ENCODE data around the gene CDK9.

Gene CDK9

DNA sequence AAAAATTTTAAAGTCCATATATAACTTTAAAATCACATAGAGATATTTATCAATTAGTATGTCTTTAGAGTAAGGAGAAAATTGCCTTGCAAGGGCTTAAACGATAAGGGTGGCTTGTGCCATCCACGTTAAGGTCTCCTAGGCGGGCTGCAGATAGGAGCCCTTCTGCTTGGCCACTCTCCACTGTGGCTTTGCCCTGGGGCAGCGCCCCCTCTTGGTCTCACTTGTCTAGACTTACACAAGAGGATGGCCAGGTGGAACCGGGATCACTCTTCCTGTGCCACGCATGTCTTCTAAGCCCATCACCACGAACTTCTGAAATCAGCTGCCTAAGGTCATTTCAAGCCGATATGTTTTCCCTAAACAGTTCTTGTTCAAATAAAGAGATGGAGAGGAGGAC lies 19.8 kb downstream of the CDK9 start:
- peak; percentile 37 for DNase-seq

- no peak for DNase-seq
These were observed 21.0 kb downstream of the CDK9 start for GRCh38 chr9:127806871-127807270.

DNA sequence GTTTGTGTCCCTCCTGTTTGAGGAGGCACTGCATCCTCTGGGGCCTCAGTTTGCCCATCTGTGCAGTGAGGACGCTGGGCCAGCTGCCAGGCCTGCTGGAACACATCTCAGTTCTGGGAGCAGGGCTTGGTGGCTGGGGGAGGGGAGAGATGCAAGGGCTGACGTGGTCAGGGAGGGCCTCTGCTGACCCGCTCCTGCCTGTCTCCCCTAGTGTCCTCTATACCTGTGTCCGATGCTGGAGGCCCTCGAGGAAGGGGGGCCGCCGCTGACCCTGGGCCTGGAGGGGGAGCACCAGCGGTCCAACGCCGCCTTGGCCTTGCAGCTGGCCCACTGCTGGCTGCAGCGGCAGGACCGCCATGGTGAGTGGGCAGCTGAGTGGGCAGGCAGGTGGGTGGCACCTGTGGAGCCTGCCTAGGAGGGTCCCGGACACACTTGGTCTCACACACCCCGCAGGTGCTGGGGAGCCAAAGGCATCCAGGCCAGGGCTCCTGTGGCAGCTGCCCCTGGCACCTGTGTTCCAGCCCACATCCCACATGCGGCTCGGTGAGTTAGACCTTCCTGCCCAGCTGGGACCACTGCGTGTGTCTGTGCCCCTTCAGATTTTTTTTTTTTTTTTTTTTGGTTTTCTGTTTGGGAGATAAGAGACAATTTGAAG lies 22.6 kb downstream of the CDK9 start:
- no peak for DNase-seq

GRCh38 chr9:127809002-127809539 lies 23.2 kb downstream of the CDK9 start:
- no peak for DNase-seq

DNA sequence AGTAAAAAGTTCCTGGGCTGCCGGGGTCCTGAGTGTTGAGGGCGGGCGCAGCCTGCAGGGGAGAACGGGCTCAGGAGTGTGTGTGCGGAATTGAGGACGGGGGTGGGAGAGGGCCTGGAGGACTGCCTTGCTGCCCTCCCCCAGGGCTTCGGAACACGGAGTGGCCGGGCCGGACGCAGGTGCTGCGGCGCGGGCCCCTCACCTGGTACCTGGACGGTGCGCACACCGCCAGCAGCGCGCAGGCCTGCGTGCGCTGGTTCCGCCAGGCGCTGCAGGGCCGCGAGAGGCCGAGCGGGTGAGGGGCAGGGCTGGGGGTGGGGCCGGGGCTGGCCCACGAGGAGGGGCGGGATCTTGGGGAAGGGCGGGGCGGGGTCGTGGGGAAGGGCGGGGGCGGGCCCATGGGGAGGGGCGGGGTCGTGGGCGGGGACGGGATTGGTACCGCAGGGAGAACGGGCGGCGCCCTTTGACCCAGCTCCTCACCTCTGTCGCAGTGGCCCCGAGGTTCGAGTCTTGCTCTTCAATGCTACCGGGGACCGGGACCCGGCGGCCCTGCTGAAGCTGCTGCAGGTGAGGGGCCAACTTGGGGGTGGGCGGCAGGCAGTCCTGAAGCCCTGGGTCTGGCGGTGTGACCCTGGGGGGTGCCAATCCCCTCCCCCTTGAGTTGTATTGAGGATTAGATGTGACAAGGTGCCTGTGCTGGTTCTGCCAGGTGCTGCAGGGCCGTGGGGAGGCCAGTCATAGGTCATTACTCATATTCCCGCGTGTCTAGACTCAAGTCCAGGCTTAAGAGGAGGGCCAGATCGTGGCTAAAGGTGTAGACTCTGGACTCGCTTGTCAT lies 23.9 kb downstream of the CDK9 start:
- DNase-seq: no peak

- DNase-seq: no peak
These were observed 24.7 kb downstream of the CDK9 start for GRCh38 chr9:127810378-127811187.

DNA sequence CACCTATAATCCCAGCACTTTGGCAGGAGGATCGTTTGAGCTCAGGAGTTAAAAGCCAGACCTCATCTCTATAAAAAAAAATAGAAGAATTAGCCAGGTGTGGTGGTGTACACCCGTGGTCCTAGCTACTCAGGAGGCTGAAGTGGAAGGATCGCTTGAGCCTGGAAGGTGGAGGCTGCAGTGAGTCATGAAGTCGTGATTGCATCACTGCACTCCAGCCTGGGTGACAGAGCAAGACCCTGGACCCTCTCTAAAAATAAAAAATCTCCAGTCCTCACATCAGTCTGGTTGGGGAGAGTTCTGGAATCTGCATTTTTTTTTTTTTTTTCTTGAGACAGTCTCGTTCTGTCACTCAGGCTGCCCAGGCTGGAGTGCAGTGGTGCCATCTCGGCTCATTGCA lies 26.2 kb downstream of the CDK9 start:
- no peak for DNase-seq

- no peak for DNase-seq
These were observed 27.3 kb downstream of the CDK9 start for GRCh38 chr9:127812936-127813675.

GRCh38 chr9:127813686-127814226 lies 27.9 kb downstream of the CDK9 start:
- no peak for DNase-seq

GRCh38 chr9:127814619-127815511 lies 29.0 kb downstream of the CDK9 start:
- DNase-seq: no peak

- no peak for DNase-seq
These were observed 29.9 kb downstream of the CDK9 start for GRCh38 chr9:127815512-127816361.

DNA sequence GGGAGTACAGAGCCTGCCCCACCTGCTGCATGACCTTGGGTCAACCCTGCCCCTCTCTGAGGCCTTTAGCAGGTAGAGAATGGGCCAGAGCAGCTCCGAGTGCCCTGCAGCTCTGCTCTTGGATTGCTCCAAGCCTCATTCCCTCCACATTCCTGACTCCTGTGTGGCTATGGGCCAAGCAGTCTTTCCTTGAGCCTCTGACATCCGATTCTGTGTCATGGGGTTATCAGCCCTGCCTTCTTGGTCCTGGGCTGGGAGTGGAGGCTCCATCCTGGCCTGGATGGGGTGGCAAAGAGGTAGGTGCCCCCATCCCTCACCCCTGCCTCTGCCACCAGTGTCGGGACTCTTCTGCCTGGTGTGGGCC lies 30.5 kb downstream of the CDK9 start:
- no peak for DNase-seq

- no peak for DNase-seq
These were observed 30.9 kb downstream of the CDK9 start for GRCh38 chr9:127816728-127817127.

DNA sequence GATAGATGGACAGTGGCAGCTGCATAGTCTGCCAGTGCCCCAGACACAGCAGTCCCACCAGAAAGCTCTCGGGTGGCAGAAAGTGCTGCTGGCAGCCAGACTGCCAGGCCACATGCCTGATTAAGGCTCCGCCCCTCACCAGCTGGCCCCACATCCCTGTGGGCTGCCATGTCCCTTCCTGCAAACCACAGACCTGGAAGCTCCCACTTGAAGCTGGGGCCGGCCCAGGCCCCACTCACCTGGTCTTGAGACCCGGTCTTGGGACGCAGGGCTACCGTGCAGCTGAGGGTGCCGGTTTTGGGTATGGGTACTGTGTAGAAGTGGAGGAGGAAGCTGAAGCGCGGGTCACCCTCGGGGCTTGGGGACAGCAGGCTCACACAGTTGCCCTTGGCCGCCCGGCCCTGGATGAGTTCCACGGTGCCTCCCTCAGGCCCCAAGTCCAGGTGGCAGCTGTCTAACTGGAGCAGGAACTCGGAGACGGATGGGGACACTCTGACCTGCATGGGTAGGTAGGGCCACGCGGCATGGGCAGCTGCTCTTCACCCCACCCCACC lies 32.1 kb downstream of the CDK9 start:
- DNase-seq: no peak

- no peak for DNase-seq
These were observed 32.7 kb downstream of the CDK9 start for GRCh38 chr9:127818574-127818973.

- no peak for DNase-seq
These were observed 36.3 kb downstream of the CDK9 start for GRCh38 chr9:127822108-127822507.

DNA sequence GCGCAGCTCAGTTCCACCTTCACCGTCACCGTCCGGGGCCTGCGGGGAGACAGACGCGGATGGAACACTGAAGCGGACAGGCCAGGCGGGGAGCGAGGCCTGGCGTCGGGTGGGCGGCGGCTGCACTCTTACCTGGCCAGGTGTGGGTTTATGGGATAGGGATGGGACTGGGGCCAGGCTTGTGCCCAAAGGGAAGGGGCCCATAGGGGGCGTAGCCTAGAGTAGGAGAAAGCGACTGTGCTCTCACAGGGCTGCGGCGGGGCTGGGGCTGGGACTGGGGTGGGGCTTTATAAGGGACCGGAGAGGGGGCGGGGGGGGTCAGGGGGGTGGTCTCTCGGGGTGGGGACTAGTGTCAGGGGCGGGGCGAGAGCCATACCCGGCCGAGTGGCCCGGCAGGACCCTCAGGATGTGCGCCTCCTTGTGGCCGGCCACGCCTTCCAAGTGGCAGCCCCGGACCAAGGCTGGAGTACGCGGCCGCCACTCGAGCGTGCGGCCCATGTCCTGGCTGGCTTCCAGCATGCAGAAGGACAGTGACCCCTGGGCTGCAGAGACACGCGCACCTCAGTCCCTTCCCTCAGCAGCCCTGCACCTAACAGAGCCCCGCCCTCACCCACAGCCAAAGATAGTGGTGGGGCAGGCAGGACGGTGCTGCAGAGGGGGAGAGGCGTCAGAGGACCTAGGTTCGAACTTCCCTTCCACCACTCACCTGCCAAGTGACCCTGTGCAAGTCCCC lies 39.7 kb downstream of the CDK9 start:
- DNase-seq: no peak

GRCh38 chr9:127826253-127826913 lies 40.5 kb downstream of the CDK9 start:
- DNase-seq: no peak
